Stimulated activated CD8-positive, alpha-beta memory T cell treated with anti-CD3 and anti-CD28 coated beads, Interleukin-4, amount 100 ng/mL, for 1 hour (primary cell): ENCODE data around the gene KIF13A.
"Not testable (repeated sequence)": the region's sequence is repeated elsewhere in the genome, so short reads cannot be mapped to it uniquely, and the experiment has no call there.

Source experiments
- DNase-seq, 2 donors: peaks; one replicate each; pipeline ENCODE4 v3.0.0-alpha.2; 2020; ENCODE audit warnings: low read depth in 2 of 2, low spot score in 1 of 2

Gene KIF13A

DNA sequence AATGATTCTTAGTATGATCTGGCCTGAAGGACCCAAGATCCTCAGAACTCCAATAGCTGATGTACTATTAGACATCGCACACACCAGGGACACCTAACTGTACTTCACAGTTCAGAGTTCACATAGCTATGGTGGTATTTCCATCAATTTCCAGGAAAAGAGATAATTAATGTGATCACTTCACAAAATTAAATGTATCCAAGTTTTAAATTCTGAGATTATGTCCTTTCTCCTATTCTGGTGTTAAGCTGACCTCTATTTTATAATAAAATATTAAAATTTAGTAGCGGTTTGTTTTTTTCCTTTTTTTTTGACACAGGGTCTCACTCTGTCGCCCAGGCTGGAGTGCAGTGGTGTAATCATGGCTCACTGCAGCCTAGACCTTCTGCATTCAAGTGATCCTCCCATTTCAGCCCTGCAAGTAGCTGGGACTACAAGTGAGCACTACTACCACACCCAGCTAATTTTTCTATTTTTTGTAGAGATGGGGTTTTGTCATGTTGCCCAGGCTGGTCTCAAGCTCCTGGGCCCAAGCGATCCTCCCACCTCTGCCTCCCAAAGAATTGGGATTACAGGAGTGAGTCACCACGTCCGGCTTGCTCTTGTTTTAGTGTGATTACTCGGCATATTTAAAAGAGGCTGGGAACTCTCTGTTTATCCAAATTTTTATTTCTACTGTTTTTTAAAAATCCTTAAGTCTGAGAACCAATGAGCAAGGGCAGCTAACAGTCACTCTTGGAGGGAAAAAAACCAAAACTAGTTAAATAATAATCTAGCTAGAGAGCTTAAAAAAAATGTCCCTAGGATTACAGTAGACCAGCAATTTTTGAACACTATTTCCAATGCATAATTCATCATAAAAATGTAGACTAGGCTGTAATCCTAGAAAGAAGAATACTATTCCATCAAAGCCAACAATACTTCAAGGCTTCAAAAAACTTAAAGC, 16.0 kb downstream of the KIF13A start:
- DNase-seq, result no peak

GRCh38 chr6:17968876-17969275, 18.6 kb downstream of the KIF13A start:
- no peak for DNase-seq

DNA sequence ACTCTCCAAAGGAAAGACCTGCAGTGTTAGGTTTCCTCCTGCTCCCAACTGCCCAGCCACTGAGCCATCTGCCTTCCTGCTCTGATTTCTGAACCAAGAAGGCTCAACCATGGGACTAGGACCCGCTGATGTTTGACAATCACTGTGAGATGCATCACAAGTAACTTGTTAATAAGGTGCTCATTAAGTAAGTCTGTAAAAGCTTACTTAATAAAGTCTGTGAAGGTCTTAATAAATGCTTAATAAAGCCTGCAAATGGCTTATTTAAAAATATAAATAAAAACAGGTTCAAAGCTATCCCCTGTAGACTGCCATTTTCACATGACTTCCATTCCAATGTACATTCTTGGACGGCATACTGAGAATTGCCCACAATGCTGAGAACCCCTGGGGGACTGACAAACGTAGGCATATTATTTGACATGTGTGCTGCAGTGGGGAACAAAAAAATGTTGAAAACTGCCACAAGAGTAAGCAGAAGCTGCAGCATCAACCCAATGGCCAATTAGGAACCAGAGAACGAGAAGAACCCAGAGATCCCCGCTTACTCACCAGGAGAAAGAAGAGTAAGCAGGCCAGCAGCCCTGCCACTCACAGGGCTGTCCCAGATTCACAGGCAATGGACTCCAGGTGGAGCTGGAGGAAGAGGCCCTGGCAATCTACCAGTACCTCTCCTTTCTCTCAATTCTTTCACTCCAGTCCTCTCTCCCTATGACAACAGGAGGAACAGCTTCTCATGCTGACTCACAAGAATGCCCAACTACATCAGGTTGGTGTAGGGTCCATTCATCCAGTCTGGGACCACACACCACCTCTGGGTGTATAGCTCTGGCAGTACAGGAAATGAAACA, 19.5 kb downstream of the KIF13A start:
- DNase-seq, result no peak

GRCh38 chr6:17966451-17966850, 21.0 kb downstream of the KIF13A start:
- no peak for DNase-seq

DNA sequence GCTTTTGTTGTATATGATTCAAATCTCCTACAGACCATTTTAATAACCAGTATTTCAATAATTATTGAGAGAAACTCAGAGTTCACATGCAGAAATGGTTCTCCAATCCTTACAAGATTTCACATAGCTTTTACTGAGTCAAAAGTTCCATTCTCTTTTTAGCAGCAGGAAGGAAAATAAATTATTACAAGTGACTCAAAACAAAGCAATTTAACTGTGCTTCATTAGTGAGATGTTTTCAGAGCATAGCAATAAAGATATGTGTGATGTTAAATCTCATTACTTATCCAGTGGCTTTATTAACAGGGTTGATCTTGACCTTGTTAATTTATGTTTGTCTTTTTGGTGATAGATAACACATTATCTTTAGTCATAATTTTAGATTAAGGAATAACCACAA, 22.0 kb downstream of the KIF13A start:
- no peak for DNase-seq

GRCh38 chr6:17964633-17965032, 22.8 kb downstream of the KIF13A start:
- DNase-seq, result no peak

GRCh38 chr6:17962436-17963031, 24.9 kb downstream of the KIF13A start:
- no peak for DNase-seq

DNA sequence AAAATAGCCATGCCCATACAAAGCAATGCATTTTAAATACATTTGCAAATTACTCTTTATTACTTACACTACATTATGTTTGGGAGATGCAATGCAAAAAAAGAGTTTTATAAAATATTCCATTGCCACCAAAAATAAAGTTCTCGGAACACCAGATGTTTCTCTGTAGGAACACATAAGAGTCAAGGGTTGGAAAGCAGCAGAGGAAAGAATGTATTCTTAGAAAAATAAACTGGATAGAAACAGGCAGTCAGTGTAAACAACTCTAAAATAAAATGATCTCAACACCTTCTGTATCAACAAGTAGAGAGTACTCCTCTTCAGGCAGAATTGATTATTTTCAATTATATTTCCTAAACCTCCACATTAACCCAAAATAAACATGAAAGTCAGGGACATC, 28.1 kb downstream of the KIF13A start:
- DNase-seq, result no peak

GRCh38 chr6:17957904-17958620, 29.4 kb downstream of the KIF13A start:
- no peak for DNase-seq

GRCh38 chr6:17957498-17957897, 29.9 kb downstream of the KIF13A start:
- DNase-seq, result no peak

- DNase-seq, result no peak
These were observed 30.3 kb downstream of the KIF13A start for GRCh38 chr6:17957086-17957485.

- no peak for DNase-seq
These were observed 37.3 kb downstream of the KIF13A start for GRCh38 chr6:17950095-17950494.

- no peak for DNase-seq
These were observed 38.3 kb downstream of the KIF13A start for GRCh38 chr6:17949168-17949567.

- no peak for DNase-seq
These were observed 38.7 kb downstream of the KIF13A start for GRCh38 chr6:17948725-17949124.

DNA sequence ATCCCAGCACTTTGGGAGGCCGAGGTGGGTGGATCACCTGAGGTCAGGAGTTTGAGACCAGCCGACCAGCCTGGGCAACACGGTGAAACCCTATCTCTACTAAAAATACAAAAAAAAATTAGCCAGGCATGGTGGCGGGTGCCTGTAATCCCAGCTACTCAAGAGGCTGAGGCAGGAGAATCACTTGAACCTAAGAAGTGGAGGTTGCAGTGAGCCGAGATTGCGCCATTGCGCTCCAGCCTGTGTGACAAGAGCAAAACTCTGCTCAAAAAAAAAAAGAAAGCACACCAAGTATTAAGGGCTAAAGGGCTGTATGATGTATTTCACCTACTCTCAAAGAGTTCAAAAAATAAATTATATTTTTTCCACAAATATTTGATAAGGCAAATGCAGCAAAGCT, 39.9 kb downstream of the KIF13A start:
- not testable (repeated sequence) for DNase-seq

DNA sequence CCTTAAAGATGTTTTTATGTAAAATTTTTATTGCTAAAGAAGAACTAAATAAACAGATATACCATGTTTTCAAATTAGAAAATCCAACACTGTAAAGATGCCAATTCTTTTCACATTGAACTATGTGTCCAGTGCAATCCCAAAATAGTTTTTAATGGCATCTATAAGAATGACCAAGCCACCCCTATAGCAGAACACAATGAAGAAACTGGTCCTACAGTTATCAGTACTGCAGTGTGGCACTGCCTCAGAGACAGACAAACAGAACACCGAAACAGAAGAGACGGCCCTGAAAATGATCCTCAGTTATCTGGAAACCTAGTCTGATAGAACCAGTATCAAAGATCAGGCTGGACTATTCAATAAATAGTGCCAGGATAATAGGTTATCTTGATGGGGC, 41.9 kb downstream of the KIF13A start:
- no peak for DNase-seq

- DNase-seq, result no peak
These were observed 42.3 kb downstream of the KIF13A start for GRCh38 chr6:17945111-17945510.

- no peak for DNase-seq
These were observed 46.1 kb downstream of the KIF13A start for GRCh38 chr6:17941318-17941717.

- no peak for DNase-seq
These were observed 47.2 kb downstream of the KIF13A start for GRCh38 chr6:17940151-17940792.

DNA sequence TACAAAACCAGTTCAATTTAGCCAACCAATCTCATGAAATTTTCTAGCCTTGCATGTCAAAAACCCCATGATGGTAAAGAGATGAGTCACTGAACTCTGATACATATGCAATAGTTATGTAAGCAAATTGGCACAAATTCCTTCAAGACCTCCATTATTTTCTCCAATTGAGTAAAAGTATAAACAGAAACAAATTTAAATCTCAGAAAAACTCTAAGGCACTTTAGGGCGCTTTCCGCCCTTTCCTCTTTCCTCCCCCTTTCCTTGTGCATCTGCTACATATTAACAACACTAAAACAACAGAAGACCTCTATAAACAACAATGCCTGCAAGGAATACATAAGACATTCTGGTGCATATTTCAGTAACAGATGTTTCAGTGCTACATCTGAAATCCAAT, 48.5 kb downstream of the KIF13A start:
- no peak for DNase-seq
